ENCODE measurements around the gene CDC42EP4.
A peak's percentile ranks its signal among the peaks of the same experiment; 100 is the strongest.

Gene CDC42EP4

GRCh38 chr17:73257516-73257915, 54.3 kb downstream of the CDC42EP4 start:
- no peak for DNase-seq (ENCODE audit: low read depth in 1 of 2, low spot score in 1 of 2)

- DNase-seq (ENCODE audit: low read depth in 1 of 2, low spot score in 1 of 2) = no peak
These were observed 55.6 kb downstream of the CDC42EP4 start for GRCh38 chr17:73256220-73256619.

- DNase-seq (ENCODE audit: low read depth in 1 of 2, low spot score in 1 of 2) = peak in 1 of 2 donors; percentile 35
These were observed 56.1 kb downstream of the CDC42EP4 start for GRCh38 chr17:73255671-73256181.

- no peak for DNase-seq (ENCODE audit: low read depth in 1 of 2, low spot score in 1 of 2)
These were observed 59.9 kb downstream of the CDC42EP4 start for GRCh38 chr17:73251871-73252270.

GRCh38 chr17:73250851-73251640, 60.8 kb downstream of the CDC42EP4 start:
- DNase-seq (ENCODE audit: low read depth in 1 of 2, low spot score in 1 of 2) = no peak

GRCh38 chr17:73249700-73250099, 62.1 kb downstream of the CDC42EP4 start:
- DNase-seq (ENCODE audit: low read depth in 1 of 2, low spot score in 1 of 2) = no peak

GRCh38 chr17:73248532-73248931, 63.3 kb downstream of the CDC42EP4 start:
- DNase-seq (ENCODE audit: low read depth in 1 of 2, low spot score in 1 of 2) = no peak

- no peak for DNase-seq (ENCODE audit: low read depth in 1 of 2, low spot score in 1 of 2)
These were observed 64.1 kb downstream of the CDC42EP4 start for GRCh38 chr17:73247726-73248125.

- DNase-seq (ENCODE audit: low read depth in 1 of 2, low spot score in 1 of 2) = no peak
These were observed 71.2 kb downstream of the CDC42EP4 start for GRCh38 chr17:73240561-73240960.

GRCh38 chr17:73237714-73238113, 74.1 kb downstream of the CDC42EP4 start:
- no peak for DNase-seq (ENCODE audit: low read depth in 1 of 2, low spot score in 1 of 2)

- DNase-seq (ENCODE audit: low read depth in 1 of 2, low spot score in 1 of 2) = no peak
These were observed 77.1 kb downstream of the CDC42EP4 start for GRCh38 chr17:73234736-73235135.

Data from stimulated activated CD4-positive, alpha-beta T cell treated with anti-CD3 and anti-CD28 coated beads, Interleukin-15, amount 100 ng/mL, for 1 hour (primary cell).